HG03432 (cell line): ENCODE results near the gene FAM177B.

Source experiments
- ATAC-seq: cut with Tn5 transposase; IDR thresholded peaks from one replicate; pipeline ENCODE4 v1.9.1; 2021; ENCODE audit warnings: mild to moderate bottlenecking, moderate library complexity; ENCODE audit not compliant: unreplicated experiment

The FAM177B gene

DNA sequence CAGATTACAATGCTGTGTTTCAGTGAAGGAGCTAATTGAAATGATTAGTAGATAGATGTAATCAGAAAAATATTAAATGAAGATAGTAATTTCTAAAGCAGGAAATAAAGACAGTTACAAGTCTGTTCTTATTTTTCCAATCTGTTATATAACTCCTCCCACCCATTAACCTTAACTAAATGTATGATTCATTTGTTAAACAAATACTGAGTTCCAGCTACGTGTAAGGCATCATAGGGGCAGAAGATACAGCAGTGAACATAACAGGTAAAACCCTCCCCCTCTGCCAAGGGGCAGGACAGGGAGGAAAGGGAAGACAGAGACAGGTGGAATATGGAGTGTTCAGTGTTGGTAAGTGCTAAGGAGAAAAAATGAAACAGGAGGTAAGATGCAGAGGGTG, at the start of gene FAM177B:
Gene FAM177B, plus strand, starts transcription at position 231 of the 400 bp plus-strand sequence. CDS start 9,344 bp downstream, outside the sequence.
- no peak for ATAC-seq

GRCh38 chr1:222691016-222691415, 46.0 kb upstream of the FAM177B start:
- ATAC-seq = no peak

GRCh38 chr1:222694927-222695326, 42.1 kb upstream of the FAM177B start:
- no peak for ATAC-seq

GRCh38 chr1:222696741-222697140, 40.3 kb upstream of the FAM177B start:
- ATAC-seq = no peak

GRCh38 chr1:222697203-222697602, 39.8 kb upstream of the FAM177B start:
- ATAC-seq = no peak

- no peak for ATAC-seq
These were observed 39.2 kb upstream of the FAM177B start for GRCh38 chr1:222697826-222698225.

DNA sequence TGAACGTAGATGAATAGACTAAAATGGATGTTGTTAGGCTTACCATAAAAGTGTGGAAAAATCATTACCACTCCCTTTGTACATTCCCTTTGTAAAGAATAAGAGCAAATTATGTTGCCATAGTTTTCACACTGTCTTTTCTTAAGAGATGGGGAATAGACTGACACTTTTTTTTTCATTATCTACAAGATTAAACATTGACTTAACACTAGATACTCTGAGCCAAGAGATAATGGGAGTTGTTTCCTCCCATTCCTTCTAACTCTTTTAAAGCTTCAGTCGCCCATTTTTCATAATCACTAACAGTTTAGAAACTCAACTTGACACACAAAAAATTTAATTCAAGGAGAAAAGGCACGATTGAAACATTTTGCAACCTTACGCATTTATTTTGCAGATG, 34.8 kb upstream of the FAM177B start:
- no peak for ATAC-seq

- no peak for ATAC-seq
These were observed 32.7 kb upstream of the FAM177B start for GRCh38 chr1:222704260-222704659.

DNA sequence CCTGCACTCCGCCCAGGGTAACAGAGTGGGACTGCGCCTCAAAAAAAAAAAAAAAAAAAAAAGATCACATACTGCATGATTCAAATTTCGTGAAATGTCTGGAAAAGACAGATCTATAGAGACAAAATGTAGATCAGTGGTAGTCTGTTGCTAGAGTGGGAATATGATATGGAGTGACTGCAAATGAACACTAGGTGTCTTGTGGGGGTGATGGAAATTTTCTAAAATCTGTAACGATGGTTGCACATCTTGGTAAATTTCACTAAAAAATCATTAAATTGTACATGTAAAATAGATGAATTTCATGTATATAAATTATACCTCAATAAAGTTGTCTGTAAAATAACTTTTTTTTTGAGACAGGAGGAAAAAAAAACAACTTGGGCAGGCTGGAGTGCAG, 30.2 kb upstream of the FAM177B start:
- no peak for ATAC-seq

GRCh38 chr1:222709700-222710153, 27.3 kb upstream of the FAM177B start:
- ATAC-seq = no peak

GRCh38 chr1:222711319-222712252, 25.4 kb upstream of the FAM177B start:
- peak; percentile 39 for ATAC-seq

DNA sequence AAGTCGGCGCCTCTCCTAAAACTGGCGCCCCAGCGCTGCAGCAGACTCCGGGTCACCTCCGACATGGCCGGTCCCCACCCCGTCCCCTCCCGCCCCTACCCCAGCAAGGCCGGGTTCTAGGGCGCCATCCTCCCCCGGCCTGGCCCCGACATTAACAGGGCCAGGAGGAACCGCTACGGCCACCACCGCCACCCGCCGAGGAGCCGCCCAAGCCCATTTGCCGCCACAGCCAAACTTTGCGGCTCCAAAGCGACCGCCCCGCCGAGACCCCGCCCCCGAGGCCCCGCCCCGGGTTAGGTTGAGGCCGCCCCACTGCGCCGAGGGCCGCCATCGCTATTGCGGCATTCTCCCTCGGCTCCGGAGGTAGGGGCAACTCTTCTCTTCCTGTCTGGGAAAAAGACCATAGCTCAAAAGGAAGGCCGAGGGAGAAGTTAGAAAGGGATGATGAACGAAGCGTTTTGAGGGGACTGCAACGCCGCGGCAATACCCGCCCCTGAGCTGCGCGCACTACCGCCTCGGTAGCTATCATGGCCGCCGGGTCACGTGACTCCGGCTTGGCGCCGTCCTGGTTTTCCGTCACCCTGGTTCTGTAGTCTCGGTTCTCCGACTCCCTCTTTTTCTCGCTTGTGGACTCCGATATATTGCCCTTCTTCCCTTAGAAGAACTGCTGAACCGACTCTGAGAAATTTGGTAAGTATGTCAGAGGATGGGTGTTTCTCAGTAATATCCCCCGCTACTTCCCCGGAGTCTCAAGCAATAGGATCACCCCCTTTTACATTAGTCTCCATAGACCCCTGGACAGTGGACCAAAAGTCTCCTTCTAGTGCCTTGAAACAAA, 24.5 kb upstream of the FAM177B start, which contains the start of the genes AIDA and BROX:
Gene AIDA, minus strand, starts transcription at position 239 of the 838 bp plus-strand sequence. Its CDS starts 174 bp downstream, at position 65.
Gene BROX, plus strand, starts transcription at position 312 of the 838 bp plus-strand sequence. CDS start 3,136 bp downstream, outside the sequence.
- peak; percentile 85 for ATAC-seq

DNA sequence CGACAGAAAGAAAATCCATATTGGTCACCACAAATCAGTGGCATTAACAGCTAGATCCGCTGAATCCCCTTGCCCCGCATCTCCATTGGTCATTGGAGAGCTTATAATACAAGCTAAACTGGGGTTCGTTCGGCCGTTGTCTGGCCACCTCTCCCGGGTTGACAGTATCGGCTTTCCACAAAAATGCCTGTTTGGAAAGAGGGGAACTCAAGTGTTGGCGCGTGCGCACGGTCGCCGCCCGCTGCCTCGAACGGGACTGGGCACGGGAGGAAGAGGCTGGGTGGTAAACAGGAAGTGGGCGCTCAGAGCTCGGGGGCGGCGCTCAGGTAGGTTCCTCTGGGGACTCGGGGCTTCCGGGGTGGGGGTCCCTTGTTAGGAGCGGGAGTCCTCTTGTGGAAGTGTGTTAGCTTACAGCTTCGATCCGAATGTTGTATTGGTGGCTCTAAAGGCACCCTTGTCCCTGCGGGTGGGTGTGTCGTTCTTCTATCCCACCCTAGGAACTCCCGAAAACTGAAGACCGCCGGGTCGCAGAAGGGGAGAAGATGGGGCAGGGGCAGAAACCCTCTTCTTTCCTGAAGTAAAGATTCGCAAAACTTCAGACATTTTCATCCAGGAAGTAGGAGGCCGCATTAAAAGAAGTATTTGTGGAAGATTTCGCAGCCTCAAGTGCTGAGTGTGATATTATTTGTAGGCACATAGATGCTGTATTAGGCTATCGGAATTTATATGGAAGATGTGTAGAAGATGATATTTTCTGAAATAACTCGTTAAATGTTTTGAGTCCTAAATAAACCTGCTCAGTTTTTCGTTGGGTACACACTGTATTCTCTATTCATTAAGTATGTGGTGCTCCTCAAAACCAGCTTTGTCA, 23.7 kb upstream of the FAM177B start:
- ATAC-seq = peak; percentile 74

DNA sequence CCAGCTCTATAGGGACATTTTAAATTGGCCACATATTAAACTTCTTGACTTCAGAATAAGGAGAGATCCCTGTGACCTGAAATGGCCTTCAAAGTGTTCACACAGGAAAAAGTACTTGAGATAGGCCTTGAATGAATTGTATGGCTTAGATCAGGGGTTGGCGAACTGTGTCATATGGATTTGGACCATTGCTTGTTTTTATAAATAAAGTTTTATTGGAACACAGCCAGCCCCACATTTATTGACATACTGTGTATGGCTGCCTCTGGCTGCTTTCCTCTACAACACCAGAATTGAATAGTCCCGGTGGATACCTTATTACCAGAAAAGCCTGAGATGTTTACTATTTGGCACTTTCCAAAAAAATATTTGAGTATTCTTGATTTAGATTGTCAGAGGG, 20.6 kb upstream of the FAM177B start:
- ATAC-seq = no peak

- no peak for ATAC-seq
These were observed 8.3 kb upstream of the FAM177B start for GRCh38 chr1:222728746-222729145.

- ATAC-seq = no peak
These were observed 6.1 kb upstream of the FAM177B start for GRCh38 chr1:222730866-222731265.

GRCh38 chr1:222732216-222733159, 4.5 kb upstream of the FAM177B start:
- peak; percentile 98 for ATAC-seq

- no peak for ATAC-seq
These were observed 2.3 kb upstream of the FAM177B start for GRCh38 chr1:222734740-222735139.

DNA sequence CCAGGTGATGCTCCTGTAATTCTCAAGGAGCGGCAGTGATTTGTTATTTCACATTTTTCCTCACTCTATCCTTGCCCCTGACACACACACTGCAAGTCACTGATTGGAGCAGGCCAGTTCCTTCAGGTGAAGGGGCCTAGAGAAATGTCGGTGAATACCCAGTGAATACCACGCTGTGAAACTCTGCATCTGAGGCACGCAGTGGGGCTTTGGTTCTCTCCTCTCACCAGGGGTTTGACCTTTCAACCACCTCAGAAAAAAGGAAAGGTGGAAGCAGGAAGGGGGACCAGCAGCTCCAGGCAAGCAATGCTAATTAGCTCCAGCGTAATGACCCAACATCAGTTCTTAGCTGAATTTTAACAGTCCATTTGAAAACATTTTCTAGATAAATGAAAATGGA, 532 bp upstream of the FAM177B start:
- ATAC-seq = no peak
